SH-SY5Y (cell line): ENCODE measurements around the gene STOML2.

Source experiments
- GATA2 ChIP-seq: IDR thresholded peaks from 2 replicates; pipeline ENCODE4 v1.6.1; 2011; ENCODE audit warnings: mild to moderate bottlenecking, low read depth, low read length
- GATA3 ChIP-seq: IDR thresholded peaks from 2 replicates; pipeline ENCODE4 v1.6.1; 2011; ENCODE audit warnings: low read depth, mild to moderate bottlenecking, low read length, moderate library complexity

The STOML2 gene

DNA sequence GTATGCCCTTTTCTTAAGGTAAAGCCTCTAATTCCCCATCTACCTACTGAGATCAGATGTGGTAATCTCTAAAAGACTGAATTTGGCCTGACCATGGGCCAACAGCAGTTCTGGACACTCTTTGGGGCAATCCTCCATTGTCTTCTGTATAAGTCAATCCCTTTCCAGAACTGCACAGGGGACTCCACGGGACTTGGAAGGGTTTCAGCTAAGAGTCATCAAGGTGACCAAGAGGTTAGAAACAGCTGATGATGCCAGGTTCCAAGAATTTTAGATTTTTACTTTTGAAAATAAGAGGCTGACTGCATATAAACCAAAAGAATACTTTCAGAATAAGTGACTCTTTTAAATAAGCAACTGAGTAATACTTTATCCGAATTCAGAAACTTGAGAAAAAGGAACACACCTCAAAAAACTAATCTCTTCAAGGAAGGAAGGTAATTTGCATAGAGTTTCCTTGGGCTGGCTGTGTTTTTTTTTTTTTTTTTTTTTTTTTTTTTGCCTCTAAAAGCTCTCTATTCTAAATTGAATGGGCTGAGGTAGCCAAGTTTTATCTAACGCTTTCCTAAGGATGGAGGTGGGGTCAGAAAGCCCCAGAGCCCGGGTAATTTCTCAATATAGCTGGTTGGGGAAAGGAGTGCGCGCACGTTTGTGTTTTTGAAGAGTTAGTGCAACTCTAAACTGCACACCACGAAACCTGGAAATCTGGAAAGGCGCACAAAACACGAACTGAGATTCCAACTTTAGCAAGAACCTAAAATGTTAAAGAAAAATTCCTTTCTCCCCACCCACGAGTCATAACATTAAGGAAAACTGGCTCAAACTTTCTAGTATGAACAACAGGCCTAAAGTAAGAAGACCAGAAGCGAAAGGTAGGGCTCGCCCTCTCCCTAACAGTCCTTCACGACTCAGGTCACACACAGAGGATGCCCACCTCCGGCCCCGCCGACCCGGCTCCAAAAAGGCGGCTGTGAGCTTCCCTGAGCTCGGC lies 31.8 kb downstream of the STOML2 start:
- no peak for TF ChIP-seq GATA3
- TF ChIP-seq GATA2 = no peak

DNA sequence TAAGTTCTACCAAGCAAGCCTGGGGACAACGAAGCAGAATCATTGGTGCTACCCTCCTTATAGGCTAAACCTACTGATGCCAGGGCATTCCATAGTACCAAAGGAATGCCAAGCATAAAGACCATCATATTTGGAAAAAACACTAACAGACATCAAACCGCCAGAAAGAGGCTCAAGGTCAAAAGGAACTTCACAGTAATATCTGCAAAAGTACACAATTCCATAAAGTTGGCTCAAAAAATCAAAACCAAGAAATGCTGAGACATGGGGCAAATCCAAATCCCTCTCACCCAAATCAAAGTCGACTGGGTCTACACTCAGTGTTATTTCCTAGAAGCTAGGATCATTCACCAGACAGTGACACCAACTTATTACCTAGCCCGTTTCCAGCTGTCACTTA lies 33.9 kb downstream of the STOML2 start:
- no peak for TF ChIP-seq GATA3
- no peak for TF ChIP-seq GATA2

DNA sequence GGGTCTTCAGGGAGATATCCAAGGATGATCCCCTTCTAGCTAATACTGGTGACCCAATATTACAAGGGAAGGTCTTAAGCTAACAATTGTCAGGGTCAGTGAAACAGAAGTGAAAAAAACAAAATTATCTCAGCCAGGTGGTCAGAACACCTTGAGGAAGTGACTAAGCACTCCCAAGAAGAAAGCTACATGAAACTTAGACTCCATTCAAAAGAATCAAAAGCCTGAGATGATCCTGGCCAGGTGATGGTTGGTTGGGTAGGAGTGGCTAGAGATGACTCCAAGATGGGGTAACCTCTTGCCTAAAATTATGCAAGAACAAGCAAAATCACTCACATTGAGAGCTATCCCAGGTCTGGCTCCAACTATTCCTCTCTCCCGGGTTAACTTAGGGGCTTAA lies 35.9 kb downstream of the STOML2 start:
- TF ChIP-seq GATA3 (no peak), GATA2 (no peak)

DNA sequence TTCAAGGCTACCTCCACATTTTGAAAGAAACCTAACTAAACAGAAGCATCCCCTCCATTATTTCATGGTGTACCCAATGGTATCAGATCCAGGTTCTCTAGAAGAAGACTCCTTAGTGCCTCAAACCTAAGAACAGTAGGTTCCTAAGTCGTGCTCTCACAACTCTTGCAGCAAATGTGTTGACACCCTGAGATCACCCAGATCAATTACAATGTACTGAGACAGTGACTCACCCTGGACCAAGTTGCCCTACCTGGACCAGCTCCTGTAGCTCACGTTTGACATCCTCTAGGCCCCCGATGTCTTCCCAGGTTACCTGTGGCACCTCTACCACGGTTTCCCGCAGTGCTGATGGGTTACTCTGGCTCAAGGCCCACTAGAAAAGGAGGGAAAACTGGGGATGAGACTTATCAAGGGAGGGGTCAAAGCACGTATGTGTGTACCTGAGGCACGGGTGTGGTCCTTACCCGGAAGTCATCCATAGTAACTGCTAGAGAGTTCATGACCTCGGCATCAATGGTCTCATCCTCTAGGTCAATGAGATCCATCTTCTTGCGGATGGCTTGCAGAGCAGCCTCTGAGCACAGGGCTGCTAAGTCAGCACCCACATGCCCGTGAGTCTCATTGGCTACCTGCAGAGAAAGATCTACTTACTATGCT lies 42.3 kb downstream of the STOML2 start:
- TF ChIP-seq GATA3 = no peak
- TF ChIP-seq GATA2 = no peak

DNA sequence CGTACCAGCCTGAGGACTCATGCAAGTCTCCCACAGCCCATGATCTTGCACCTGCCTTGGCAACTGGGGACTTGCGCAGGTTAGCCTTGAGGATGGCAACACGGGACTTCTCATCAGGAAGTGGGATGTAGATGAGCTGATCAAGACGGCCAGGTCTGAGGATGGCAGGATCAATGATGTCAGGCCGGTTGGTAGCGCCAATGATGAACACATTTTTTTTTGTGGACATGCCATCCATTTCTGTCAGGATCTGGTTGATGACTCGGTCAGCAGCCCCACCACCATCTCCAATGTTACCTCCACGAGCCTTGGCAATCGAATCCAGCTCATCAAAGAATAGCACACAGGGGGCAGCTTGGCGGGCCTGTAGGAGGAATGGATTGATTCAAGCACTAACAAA lies 43.5 kb downstream of the STOML2 start:
- TF ChIP-seq GATA3 (no peak), GATA2 (no peak)

DNA sequence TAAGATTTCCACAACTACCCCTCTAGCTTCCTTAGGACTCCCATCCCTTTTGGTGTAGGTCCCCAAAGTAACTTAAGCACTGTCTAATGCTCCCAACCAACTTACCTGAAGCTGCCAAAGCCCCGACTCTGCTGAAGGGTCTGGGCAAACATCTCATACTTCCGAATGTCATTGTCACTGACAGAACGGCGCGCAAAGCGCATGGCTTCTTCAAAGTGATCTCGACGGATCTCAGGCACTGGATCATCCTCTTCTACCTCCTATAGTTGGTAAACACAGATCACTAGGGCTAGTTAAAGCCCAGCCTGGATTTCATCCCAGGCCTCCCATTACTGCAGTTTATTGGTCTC lies 45.7 kb downstream of the STOML2 start:
- TF ChIP-seq GATA2 (no peak), GATA3 (no peak)

DNA sequence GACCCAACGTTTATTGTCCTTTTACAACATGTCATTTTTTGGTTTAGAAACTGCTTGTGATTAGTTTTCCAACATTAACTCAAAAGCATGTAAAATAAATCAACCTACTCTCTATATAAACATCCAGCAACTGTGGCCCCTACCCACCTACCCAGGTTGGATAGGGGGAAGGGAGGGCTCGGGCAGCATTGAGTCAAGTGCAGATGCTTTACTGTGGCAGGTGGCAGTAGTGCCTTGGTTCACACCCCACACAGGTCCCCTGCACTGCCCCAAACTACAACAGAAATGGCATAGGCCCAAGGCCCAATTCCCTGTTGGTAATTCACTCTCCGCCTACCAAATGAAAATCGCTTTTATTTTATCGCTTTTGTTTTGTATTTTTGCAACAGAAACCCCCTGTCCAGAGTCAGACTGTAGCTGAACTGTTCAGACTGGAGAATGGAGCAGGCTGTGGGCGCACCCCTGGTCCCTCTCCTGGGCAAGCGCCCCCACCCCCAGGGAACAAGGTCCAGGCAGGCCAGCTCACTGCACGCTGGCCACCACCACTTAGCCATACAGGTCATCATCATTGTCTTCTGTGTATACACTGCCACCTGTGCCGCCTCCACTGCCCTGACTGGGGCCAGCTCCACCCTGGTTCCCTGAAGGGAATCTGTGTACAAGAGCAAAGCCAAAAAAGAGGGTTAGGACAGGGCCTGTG lies 46.2 kb downstream of the STOML2 start:
- TF ChIP-seq GATA2 (no peak), GATA3 (no peak)

DNA sequence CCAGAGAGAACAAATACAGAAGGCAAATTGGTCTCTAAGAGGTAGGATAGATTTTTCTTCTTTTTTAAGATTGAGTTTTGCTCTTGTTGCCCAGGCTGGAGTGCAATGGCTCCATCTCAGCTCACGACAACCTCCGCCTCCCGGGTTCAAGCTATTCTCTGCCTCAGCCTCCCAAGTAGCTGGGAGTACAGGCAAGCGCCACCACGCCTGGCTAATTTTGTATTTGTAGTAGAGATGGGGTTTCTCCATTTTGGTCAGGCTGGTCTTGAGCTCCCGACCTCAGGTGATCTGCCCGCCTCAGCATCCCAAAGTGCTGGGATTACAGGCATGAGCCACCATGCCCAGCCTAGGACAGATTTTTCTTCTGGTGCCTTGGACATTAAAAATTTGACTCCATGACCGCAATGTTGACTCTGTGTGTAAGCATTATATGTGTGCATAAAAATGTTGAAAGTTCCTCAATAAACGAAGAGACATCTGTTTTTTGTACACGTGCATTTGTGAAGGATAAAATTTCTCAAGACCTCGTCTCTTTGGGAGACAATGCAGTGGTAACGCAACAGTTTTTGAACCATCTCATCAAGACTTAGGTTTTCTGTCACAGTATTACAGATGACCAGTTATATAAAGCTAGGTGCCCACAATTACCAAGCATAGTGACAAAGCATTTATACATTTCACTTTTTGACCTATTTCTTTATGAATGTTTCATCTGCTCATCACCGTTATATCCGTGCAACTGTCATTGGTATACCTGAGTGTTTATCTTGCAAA lies 47.9 kb downstream of the STOML2 start:
- TF ChIP-seq GATA3 (no peak), GATA2 (no peak)

DNA sequence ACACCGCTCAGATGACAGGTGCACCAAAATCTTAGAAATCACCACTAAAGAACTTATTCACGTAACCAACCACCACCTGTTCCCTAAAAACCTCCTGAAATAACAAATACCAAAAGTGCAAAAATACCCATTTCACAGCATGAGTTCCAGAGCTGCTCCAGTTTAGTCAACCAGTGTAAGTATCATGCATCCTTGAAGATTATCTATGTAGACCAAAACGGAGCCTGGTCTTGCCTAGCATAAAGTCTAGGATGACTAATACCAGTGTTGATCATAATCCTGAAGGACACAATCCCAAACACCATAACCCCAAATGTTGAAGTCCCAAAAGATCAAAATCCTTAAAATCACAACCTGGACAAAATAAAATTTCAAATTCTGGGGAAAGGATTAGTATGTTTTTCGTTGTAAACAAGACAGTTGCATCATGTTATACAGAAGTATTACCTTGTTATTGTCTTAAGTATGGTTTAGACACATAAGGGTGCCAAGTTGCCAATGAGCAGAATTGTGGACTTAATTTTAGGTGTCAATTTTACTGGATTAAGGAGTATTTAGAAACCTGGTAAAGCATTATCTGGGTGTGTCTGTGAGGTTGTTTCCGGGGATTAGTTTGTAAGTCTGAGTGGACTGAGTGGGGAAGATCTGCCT lies 48.6 kb downstream of the STOML2 start:
- no peak for TF ChIP-seq GATA2
- TF ChIP-seq GATA3 = no peak

DNA sequence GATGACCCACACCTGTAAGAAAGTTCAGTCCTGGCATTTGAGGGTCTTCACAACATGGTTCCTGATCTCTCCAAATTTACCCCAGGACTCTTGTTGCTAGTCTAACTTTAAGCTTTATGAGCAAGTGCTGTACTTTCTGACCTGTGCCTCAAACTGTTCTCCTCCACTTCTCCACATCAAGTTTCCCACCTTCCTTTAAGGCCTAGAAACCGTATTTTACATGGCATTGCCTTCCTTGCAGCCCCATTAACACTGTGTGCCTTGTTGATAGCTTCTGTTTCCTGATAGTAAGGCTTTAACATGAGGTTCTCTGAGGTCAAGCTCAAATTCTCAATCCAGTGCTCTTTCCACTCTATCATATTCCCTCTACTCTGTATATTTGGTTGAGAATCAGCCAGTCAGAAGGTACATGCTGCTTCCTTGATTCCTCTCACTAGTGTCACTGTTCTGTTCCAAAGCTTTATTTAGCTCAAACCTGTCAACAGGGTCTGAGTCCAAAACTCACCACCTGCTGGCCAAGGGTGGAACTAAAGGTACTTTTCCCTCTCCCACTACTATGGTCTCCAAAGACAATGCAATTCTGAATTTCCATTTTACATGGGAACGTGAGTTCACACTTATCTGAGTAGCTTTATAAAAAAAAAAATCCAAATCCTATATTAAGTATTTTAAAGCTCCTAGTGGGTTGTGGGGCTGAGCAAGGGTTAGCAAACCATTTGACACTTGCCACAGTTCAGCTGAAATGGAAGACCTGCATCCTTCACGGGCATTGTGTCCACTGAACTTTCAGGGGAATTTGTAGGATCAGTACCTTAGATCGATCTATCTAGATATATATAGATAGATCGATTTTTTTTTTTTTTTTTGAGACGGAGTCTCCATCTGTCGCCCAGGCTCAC lies 51.6 kb downstream of the STOML2 start:
- no peak for TF ChIP-seq GATA2
- no peak for TF ChIP-seq GATA3
